ENCODE results near the gene FXYD3.

FXYD3 gene

GRCh38 chr19:35160629-35161433, 45.2 kb downstream of the FXYD3 start:
- DNase-seq (ENCODE audit: low spot score), result no peak

DNA sequence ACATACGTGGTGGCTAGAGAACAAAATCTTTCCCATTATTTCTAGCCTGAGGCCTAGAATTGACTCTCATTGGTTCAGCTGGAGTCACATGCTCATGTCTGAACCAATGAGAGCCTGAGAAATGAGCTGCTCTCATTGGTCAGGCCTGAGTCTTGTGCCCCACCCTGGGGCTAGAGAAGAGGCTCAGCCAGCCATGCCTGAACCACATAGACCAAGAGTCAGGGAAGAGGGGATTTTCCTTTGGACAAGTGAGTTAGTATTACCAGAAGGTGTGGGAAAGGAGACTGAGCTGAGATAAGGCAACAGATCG, 45.8 kb downstream of the FXYD3 start:
- DNase-seq (ENCODE audit: low spot score), result no peak

GRCh38 chr19:35162471-35163326, 47.1 kb downstream of the FXYD3 start:
- DNase-seq (ENCODE audit: low spot score), result no peak

GRCh38 chr19:35164418-35164817, 48.8 kb downstream of the FXYD3 start:
- DNase-seq (ENCODE audit: low spot score), result no peak

GRCh38 chr19:35165200-35166058, 49.8 kb downstream of the FXYD3 start:
- no peak for DNase-seq (ENCODE audit: low spot score)

DNA sequence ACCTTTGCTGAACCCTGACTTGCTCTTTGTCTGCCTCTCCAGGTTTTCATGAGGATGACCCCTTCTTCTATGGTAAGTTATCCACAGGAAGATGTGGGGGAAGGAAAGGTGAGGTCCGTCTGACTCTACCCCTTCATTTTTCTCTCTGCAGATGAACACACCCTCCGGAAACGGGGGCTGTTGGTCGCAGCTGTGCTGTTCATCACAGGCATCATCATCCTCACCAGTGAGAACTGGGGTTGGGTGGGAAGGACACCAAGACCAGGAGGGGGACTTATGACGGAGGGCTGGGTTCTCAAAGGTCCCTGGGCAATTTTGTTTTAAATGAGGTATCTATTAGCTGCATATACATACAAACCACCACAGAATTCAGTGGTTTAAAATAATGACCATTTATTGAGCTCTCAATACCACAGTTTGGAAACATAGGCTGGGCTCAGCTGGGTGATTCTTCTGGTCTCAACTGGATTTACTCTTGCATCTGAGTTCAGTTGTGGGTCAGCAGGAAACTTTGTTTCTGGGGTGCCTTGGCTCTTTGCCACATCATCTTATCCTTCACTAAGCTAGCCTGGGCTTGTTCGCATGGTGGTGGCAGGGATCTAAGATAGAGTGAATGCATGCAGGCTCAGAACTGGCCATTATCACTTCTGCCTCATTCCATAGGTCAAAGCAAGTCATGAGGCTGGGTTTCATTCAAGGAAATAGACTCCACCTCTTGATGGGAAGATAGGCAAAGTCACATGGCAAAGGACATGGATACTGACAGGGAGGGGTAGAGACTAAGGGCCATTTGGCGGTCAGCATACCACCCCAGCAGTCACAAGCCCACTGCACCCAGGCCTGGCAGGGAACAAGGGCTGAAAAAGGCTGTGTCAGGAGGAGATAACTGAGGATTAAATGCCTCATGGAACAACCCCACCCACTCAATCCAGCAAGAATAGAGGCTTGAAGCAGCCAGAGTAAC, 50.8 kb downstream of the FXYD3 start:
- DNase-seq (ENCODE audit: low spot score), result no peak

GRCh38 chr19:35167251-35168119, 51.9 kb downstream of the FXYD3 start:
- no peak for DNase-seq (ENCODE audit: low spot score)

DNA sequence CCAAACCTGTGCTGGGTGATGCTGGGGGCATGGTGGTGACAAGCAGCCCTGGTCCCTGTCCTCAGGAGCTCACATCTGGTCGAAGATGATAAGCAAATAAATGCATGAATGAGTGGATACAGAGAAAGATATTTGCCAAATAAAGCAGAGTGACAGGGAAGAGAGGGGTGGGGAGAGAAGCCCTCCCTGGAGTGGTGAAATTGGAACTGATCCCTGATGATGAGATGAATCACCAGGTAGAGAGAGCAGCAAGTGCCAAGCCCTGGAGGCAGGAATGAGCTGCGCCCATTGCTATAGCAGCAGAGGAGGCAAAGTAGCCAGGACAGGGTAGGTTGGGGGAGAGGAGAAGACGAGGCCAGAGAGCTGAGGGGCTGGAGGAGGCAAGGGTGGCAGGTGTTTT, 52.6 kb downstream of the FXYD3 start:
- no peak for DNase-seq (ENCODE audit: low spot score)

DNA sequence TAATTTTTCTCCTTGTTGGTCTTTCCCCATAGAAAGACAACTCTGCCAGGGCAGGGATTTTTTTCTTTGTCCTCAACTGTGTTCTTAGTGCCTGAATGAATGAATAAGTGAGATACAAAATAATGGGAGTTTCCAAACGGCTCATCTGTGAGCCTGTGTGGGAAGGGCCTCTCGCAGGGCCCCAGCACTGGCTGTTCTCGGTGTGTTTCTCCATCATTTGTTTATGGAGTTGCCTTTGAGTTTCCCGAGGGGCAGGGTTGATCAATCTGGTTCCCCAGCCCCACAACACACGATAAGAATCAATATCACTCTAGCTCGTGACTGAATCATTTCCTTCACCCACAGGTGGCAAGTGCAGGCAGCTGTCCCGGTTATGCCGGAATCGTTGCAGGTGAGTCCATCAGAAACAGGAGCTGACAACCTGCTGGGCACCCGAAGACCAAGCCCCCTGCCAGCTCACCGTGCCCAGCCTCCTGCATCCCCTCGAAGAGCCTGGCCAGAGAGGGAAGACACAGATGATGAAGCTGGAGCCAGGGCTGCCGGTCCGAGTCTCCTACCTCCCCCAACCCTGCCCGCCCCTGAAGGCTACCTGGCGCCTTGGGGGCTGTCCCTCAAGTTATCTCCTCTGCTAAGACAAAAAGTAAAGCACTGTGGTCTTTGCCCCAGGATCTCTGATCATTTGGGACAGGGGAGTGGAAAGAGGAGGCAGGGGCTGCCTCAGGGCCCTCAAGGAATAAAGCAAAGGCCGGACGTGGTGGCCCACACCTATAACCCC, 53.8 kb downstream of the FXYD3 start:
- DNase-seq (ENCODE audit: low spot score), result no peak

DNA sequence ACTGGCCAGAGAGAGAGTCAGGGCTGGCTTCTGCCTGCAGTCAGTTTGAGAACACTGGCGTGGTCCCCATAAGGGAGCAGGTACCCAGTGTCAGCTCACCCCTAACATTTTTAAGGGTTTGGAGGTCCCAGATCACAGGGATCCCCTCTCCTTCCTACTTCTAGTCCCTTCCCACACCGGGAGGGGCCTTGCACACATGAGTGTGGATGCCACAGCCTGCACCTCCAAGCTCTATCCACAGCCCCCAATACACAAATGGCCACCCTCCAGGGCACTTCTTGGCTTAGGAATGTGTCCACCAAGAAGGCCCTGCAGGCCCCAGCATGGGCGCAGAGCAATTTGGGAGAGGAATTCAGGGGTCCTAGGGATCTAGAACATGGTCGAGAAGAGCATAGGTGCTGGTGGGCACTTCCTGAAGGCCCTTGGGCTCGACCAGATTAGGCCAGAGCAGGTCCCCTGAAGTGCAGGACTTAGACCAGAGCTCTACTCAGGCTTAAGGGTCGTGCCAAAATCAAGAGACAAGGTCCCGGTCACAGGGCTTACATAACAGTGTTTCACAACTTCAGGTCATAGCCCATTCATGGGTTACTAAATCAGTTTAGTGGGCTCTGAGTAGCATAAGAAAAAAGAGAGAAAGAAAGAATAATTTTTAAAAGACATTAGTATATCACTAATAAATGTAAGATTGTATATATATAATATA, 54.9 kb downstream of the FXYD3 start:
- DNase-seq (ENCODE audit: low spot score), result no peak

- no peak for DNase-seq (ENCODE audit: low spot score)
These were observed 56.1 kb downstream of the FXYD3 start for GRCh38 chr19:35171730-35172129.

Data from germinal center (tissue), 1 donor.